Neural cell (in vitro differentiated cells): ENCODE results near the gene SURF6. TPM values are rescaled to one million over a fixed set of nuclear protein-coding genes. Genes with fewer than 3 reads are reported as not detected.

Source experiments
- H2AFZ ChIP-seq: fragments of 200-600, 300-800 bp; sonication (generic), shearing (Covaris generic); 2 replicates; pipeline ENCODE4 v1.6.0; 2014; ENCODE audit warnings: low read depth, mild to moderate bottlenecking, antibody characterized with exemption, low read length, moderate library complexity
- H3F3A ChIP-seq: fragments of 200-600 bp; shearing (Covaris generic); 2 replicates; pipeline ENCODE4 v1.6.1; 2016; ENCODE audit warnings: mild to moderate bottlenecking, moderate library complexity, mixed read lengths, antibody characterized with exemption, low read length; ENCODE audit not compliant: insufficient read depth, poor library complexity, severe bottlenecking
- H3K27ac ChIP-seq: fragments of 200-600, 300-800 bp; sonication (generic), shearing (Covaris generic); 2 replicates; pipeline ENCODE4 v1.5.1; 2014; ENCODE audit warnings: mild to moderate bottlenecking, low read length, moderate library complexity
- H3K27me3 ChIP-seq: fragments of 300-800, 200-600 bp; sonication (generic), shearing (Covaris generic); 2 replicates; pipeline ENCODE4 v1.6.0; 2014; ENCODE audit warnings: mild to moderate bottlenecking, low read depth, low read length, moderate library complexity; ENCODE audit not compliant: insufficient read depth
- H3K36me3 ChIP-seq: fragments of 300-800, 200-600 bp; sonication (generic), shearing (Covaris generic); 2 replicates; pipeline ENCODE4 v1.5.1; 2014; ENCODE audit warnings: mild to moderate bottlenecking, antibody characterized with exemption, low read length, moderate library complexity; ENCODE audit not compliant: insufficient read depth
- H3K4me2 ChIP-seq: fragments of 300-800, 200-600 bp; sonication (generic), shearing (Covaris generic); 2 replicates; pipeline ENCODE4 v1.6.0; 2014; ENCODE audit warnings: mild to moderate bottlenecking, low read length
- H3K4me3 ChIP-seq: fragments of 300-800, 200-600 bp; sonication (generic), shearing (Covaris generic); 2 replicates; pipeline ENCODE4 v1.5.1; 2014; ENCODE audit warnings: mild to moderate bottlenecking, low read length, moderate library complexity
- H3K79me2 ChIP-seq: fragments of 200-600 bp; shearing (Covaris generic); replicated peaks from 2 replicates; pipeline ENCODE4 v1.6.0; 2014; ENCODE audit warnings: mild to moderate bottlenecking, low read length, moderate library complexity; ENCODE audit not compliant: insufficient read depth
- H3K9ac ChIP-seq: fragments of 300-800, 200-600 bp; sonication (generic), shearing (Covaris generic); 2 replicates; pipeline ENCODE4 v1.6.1; 2016; ENCODE audit warnings: mild to moderate bottlenecking, low read length, mixed read lengths
- H3K9me2 ChIP-seq: fragments of 200-600 bp; shearing (Covaris generic); 2 replicates; pipeline ENCODE4 v1.6.1; 2016; ENCODE audit warnings: mild to moderate bottlenecking, low read length, mixed read lengths; ENCODE audit not compliant: insufficient read depth
- H3K9me3 ChIP-seq: fragments of 200-600, 300-800 bp; sonication (generic), shearing (Covaris generic); 2 replicates; pipeline ENCODE4 v1.6.1; 2016; ENCODE audit warnings: mild to moderate bottlenecking, mixed run types, low read length, moderate library complexity, mixed read lengths
- H4K20me1 ChIP-seq: fragments of 200-600 bp; shearing (Covaris generic); 2 replicates; pipeline ENCODE4 v1.6.1; 2016; ENCODE audit warnings: mild to moderate bottlenecking, mixed run types; ENCODE audit not compliant: insufficient read depth
- CTCF ChIP-seq: fragments of 450-650 bp; IDR thresholded peaks from 2 replicates; pipeline ENCODE4 v1.5.1; 2014; ENCODE audit warnings: antibody characterized with exemption, mild to moderate bottlenecking, moderate library complexity; ENCODE audit not compliant: poor library complexity, severe bottlenecking
- EP300 ChIP-seq: fragments of 450-650 bp; conservative IDR thresholded peaks from 2 replicates; pipeline ENCODE4 v1.6.1; 2014; ENCODE audit warnings: antibody characterized with exemption, mild to moderate bottlenecking, moderate library complexity; ENCODE audit not compliant: poor library complexity, severe bottlenecking
- EZH2 ChIP-seq: fragments of 200-600, 300-800 bp; shearing (Covaris generic), sonication (generic); IDR thresholded peaks from 2 replicates; pipeline ENCODE4 v1.6.1; 2014; ENCODE audit warnings: antibody characterized with exemption, low read length, borderline replicate concordance, mild to moderate bottlenecking; ENCODE audit not compliant: insufficient read depth, poor library complexity, severe bottlenecking
- MXI1 ChIP-seq: fragments of 450-650 bp; conservative IDR thresholded peaks from 2 replicates; pipeline ENCODE4 v1.6.1; 2014; ENCODE audit warnings: antibody characterized with exemption, mild to moderate bottlenecking; ENCODE audit not compliant: poor library complexity, severe bottlenecking
- POLR2AphosphoS5 ChIP-seq: IDR thresholded peaks from 2 replicates; pipeline ENCODE4 v1.6.1; 2012
- RAD21 ChIP-seq: fragments of 450-650 bp; conservative IDR thresholded peaks from 2 replicates; pipeline ENCODE4 v1.6.1; 2014; ENCODE audit warnings: antibody characterized with exemption, mild to moderate bottlenecking, moderate library complexity
- REST ChIP-seq: IDR thresholded peaks from 2 replicates; pipeline ENCODE4 v1.6.1; 2012; ENCODE audit warnings: borderline replicate concordance
- SMC3 ChIP-seq: fragments of 450-650 bp; conservative IDR thresholded peaks from 2 replicates; pipeline ENCODE4 v1.6.1; 2014; ENCODE audit warnings: antibody characterized with exemption, mild to moderate bottlenecking, moderate library complexity; ENCODE audit not compliant: poor library complexity
- TAF1 ChIP-seq: IDR thresholded peaks from 2 replicates; pipeline ENCODE4 v1.6.1; 2012; ENCODE audit warnings: low read depth
- polyA plus RNA-seq: library from polyadenylated mRNA; depleted of rRNA; stranded (reverse); fragments of >200 nt; gene quantifications from 2 replicates; pipeline ENCODE4 v1.2.3, GENCODE V29; 2014

Gene SURF6
- polyA plus RNA-seq, 1 donor from 2014 or later: 20.7 TPM

- no peaks in the 10 kb centered on the region for H3K36me3 ChIP-seq
- no peaks in the 10 kb centered on the region for H3K27me3 ChIP-seq
- TF ChIP-seq CTCF (no peak), RAD21 (no peak), EZH2 (no peak), SMC3 (no peak), EP300 (no peak), TAF1 (no peak), REST (no peak), POLR2AphosphoS5 (no peak), MXI1 (no peak)
- peaks cover 4% of the 10 kb centered on the region for H3K79me2 ChIP-seq
- H2AFZ ChIP-seq: no peak overlapping the region
- H3K27ac ChIP-seq: no peak overlapping the region
- no peak overlapping the region for H3K4me3 ChIP-seq
- no peak overlapping the region for H3K9ac ChIP-seq
- H3K4me2 ChIP-seq: no peak overlapping the region
- H3K9me2 ChIP-seq: no peaks in the 10 kb centered on the region
- H3K9me3 ChIP-seq: no peaks in the 10 kb centered on the region
- H4K20me1 ChIP-seq: no peaks in the 10 kb centered on the region
- H3F3A ChIP-seq: no peaks in the 10 kb centered on the region
These were observed 5.5 kb upstream of the SURF6 start for GRCh38 chr9:133341369-133342068.

GRCh38 chr9:133340916-133341315 is 4.9 kb upstream of the SURF6 start:
- Histone ChIP-seq H3K79me2 (no peaks in the 10 kb centered on the region), H3K9ac (no peak overlapping the region), H3K9me3 (no peaks in the 10 kb centered on the region), H3K36me3 (no peaks in the 10 kb centered on the region), H4K20me1 (no peaks in the 10 kb centered on the region), H3K9me2 (no peaks in the 10 kb centered on the region), H3K27ac (no peak overlapping the region), H3K4me2 (no peak overlapping the region), H2AFZ (no peak overlapping the region), H3K4me3 (no peak overlapping the region), H3F3A (no peaks in the 10 kb centered on the region), H3K27me3 (no peaks in the 10 kb centered on the region)
- TF ChIP-seq CTCF (no peak), RAD21 (no peak), TAF1 (no peak), REST (no peak), EZH2 (no peak), EP300 (no peak), POLR2AphosphoS5 (no peak), MXI1 (no peak), SMC3 (no peak)
